ENCODE measurements around the gene RPS19. TPM values are rescaled to one million over a fixed set of nuclear protein-coding genes. Genes with fewer than 3 reads are reported as not detected.

RPS19 gene
- total RNA-seq, 6 donors from 2014 or later, result 677 to 2,013 (median 1,382) TPM

DNA sequence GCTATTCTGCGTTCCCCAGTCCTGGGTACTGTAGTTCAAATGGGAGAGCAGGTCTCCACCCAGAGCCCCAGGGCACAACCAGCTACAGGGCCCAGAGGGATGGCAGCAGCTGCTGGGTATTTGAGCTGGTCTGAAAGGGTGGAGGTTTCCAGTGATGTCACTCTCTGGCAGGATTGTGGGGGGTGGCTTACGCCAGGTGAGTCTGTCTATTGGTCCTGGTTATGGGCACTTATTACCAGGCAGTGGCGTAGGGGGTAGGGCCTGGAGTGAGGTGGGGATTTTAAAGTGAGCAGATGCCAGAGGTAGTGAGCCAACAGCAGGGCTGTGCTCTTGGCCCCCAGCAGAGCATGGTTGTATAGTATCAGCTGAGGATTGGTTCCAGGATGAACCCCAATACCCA, 6.2 kb downstream of the RPS19 start:
- TF ChIP-seq EP300 (IDR thresholded peaks at IDR 0.05) (no peak), POLR2A (IDR thresholded peaks at IDR 0.05) (no peak), POLR2AphosphoS5 (IDR thresholded peaks at IDR 0.05) (no peak)
- TF ChIP-seq, protein P1, sequence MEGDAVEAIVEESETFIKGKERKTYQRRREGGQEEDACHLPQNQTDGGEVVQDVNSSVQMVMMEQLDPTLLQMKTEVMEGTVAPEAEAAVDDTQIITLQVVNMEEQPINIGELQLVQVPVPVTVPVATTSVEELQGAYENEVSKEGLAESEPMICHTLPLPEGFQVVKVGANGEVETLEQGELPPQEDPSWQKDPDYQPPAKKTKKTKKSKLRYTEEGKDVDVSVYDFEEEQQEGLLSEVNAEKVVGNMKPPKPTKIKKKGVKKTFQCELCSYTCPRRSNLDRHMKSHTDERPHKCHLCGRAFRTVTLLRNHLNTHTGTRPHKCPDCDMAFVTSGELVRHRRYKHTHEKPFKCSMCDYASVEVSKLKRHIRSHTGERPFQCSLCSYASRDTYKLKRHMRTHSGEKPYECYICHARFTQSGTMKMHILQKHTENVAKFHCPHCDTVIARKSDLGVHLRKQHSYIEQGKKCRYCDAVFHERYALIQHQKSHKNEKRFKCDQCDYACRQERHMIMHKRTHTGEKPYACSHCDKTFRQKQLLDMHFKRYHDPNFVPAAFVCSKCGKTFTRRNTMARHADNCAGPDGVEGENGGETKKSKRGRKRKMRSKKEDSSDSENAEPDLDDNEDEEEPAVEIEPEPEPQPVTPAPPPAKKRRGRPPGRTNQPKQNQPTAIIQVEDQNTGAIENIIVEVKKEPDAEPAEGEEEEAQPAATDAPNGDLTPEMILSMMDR (IDR thresholded peaks at IDR 0.05), result no peak
- peaks cover 53 to 80% (median 63%) of the 10 kb centered on the region in 4 donors for H3K4me1 ChIP-seq
- WGBS, 2 donors, result 89 to 96% methylated on average over 3 of the region's 3 CpGs
- H3K27ac ChIP-seq, result peak overlapping the region in 2 of 4 donors; percentile 31 to 47
- no peak for ATAC-seq (ENCODE audit: low FRiP score in 2 of 2)
- H3K9me3 ChIP-seq, result no peaks in the 10 kb centered on the region
- no peaks in the 10 kb centered on the region for H3K27me3 ChIP-seq
- H3K36me3 ChIP-seq, result peaks cover 27 to 98% (median 70%) of the 10 kb centered on the region in 4 donors
- no peak for DNase-seq
- H3K4me3 ChIP-seq, result no peak overlapping the region

GRCh38 chr19:41868120-41868988, 8.3 kb downstream of the RPS19 start:
- Histone ChIP-seq H3K27me3 (no peaks in the 10 kb centered on the region), H3K36me3 (peaks cover 34 to 93% (median 64%) of the 10 kb centered on the region in 4 donors), H3K4me1 (peaks cover 43 to 72% (median 55%) of the 10 kb centered on the region in 4 donors), H3K4me3 (no peak overlapping the region), H3K27ac (peak overlapping the region; percentile 4 to 58 (median 40)), H3K9me3 (no peaks in the 10 kb centered on the region)
- 74 to 82% methylated on average over 8 to 10 of the region's 10 CpGs for WGBS, 2 donors
- DNase-seq (peak in 1 of 2 donors; percentile 86), ATAC-seq (ENCODE audit: low FRiP score in 2 of 2) (peak; percentile 11 to 74)
- no peak for TF ChIP-seq EP300 (IDR thresholded peaks at IDR 0.05)
- TF ChIP-seq POLR2A (IDR thresholded peaks at IDR 0.05), result peak in 1 of 4 donors; percentile 30
- TF ChIP-seq, protein P1 (IDR thresholded peaks at IDR 0.05), result no peak
- TF ChIP-seq POLR2AphosphoS5 (IDR thresholded peaks at IDR 0.05), result no peak

GRCh38 chr19:41868989-41869300, 8.9 kb downstream of the RPS19 start:
- WGBS, 2 donors, result 81 to 89% methylated on average over 12 of the region's 12 CpGs
- peaks cover 33 to 87% (median 60%) of the 10 kb centered on the region in 4 donors for H3K36me3 ChIP-seq
- TF ChIP-seq EP300 (IDR thresholded peaks at IDR 0.05) (no peak), POLR2AphosphoS5 (IDR thresholded peaks at IDR 0.05) (no peak), POLR2A (IDR thresholded peaks at IDR 0.05) (no peak)
- TF ChIP-seq, protein P1 (IDR thresholded peaks at IDR 0.05), result no peak
- peaks cover 45 to 71% (median 55%) of the 10 kb centered on the region in 4 donors for H3K4me1 ChIP-seq
- ATAC-seq (ENCODE audit: low FRiP score in 2 of 2) (no peak), DNase-seq (no peak)
- H3K27ac ChIP-seq, result peak overlapping the region in 3 of 4 donors; percentile 32 to 58 (median 47)
- no peaks in the 10 kb centered on the region for H3K27me3 ChIP-seq
- H3K9me3 ChIP-seq, result no peaks in the 10 kb centered on the region
- no peak overlapping the region for H3K4me3 ChIP-seq

- ATAC-seq (ENCODE audit: low FRiP score in 2 of 2), result no peak
- H3K4me3 ChIP-seq, result no peak overlapping the region
- no peaks in the 10 kb centered on the region for H3K27me3 ChIP-seq
- DNase-seq, result no peak
- peaks cover 45 to 71% (median 55%) of the 10 kb centered on the region in 4 donors for H3K4me1 ChIP-seq
- WGBS, 2 donors, result 79 to 86% methylated on average over 11 to 13 of the region's 13 CpGs
- H3K27ac ChIP-seq, result peak overlapping the region in 3 of 4 donors; percentile 35 to 48 (median 47)
- TF ChIP-seq POLR2A (IDR thresholded peaks at IDR 0.05) (no peak), EP300 (IDR thresholded peaks at IDR 0.05) (no peak), POLR2AphosphoS5 (IDR thresholded peaks at IDR 0.05) (no peak)
- TF ChIP-seq, protein P1 (IDR thresholded peaks at IDR 0.05), result no peak
- peaks cover 28 to 82% (median 55%) of the 10 kb centered on the region in 4 donors for H3K36me3 ChIP-seq
- H3K9me3 ChIP-seq, result no peaks in the 10 kb centered on the region
Observed at GRCh38 chr19:41869374-41869955, 9.4 kb downstream of the RPS19 start.

Data from upper lobe of left lung (tissue), 6 donors.